T-cell (primary cell): ENCODE measurements around the gene NOXRED1. TPM values are rescaled to one million over a fixed set of nuclear protein-coding genes. Genes with fewer than 3 reads are reported as not detected.

ENCODE experiments used
- ATAC-seq, 4 experiments: fragments of 200-7000 bp in 3 of 4; fragments of 150-1000 bp in 1 of 4; cut with Tn5 transposase; replicated peaks in 1 of 4; 1 replicate in 3 of 4; 2 replicates in 1 of 4; pipeline ENCODE4 v1.10.0; 2021; ENCODE audit warnings: moderate library complexity in 3 of 4, mild to moderate bottlenecking in 2 of 4, moderate number of reproducible peaks in 1 of 4
- CTCF ChIA-PET, 2 donors: fragments of 300-600 bp; sonication (Branson Sonifier 250); formaldehyde crosslinking; loops; one replicate each; lab custom pipeline; 2022; ENCODE audit warnings: antibody characterized with exemption in 2 of 2; lab: Charles Lee
- POLR2A ChIA-PET, 2 donors: fragments of 300-600 bp; sonication (Branson Sonifier 250); formaldehyde crosslinking; loops; one replicate each; lab custom pipeline; 2022; ENCODE audit warnings: antibody characterized with exemption in 2 of 2; lab: Charles Lee
- DNase-seq, 35 experiments: peaks; one replicate each; pipeline versions ENCODE4 v3.0.0 to v3.0.0-alpha.2; 2013 to 2023
- H3K27ac ChIP-seq: one replicate; pipeline ENCODE4 v1.5.1; 2013; ENCODE audit warnings: low read length
- H3K27me3 ChIP-seq, 2 experiments: replicated peaks in 1 of 2; 1 replicate in 1 of 2; 2 replicates in 1 of 2; pipeline versions ENCODE4 v1.6.1 to v1.7.0; 2013; ENCODE audit warnings: low read length in 1 of 2, mixed read lengths in 1 of 2; ENCODE audit not compliant: control insufficient read depth in 2 of 2, insufficient read depth in 2 of 2; ENCODE audit errors: extremely low read depth in 1 of 2
- H3K36me3 ChIP-seq, 2 donors: 1 replicate in 1 of 2; 2 replicates in 1 of 2; pipeline versions ENCODE4 v1.6.1 to v1.7.0; 2013; ENCODE audit warnings: low read length in 1 of 2; ENCODE audit not compliant: control insufficient read depth in 2 of 2, insufficient read depth in 1 of 2; ENCODE audit errors: extremely low read depth in 1 of 2
- H3K4me1 ChIP-seq, 2 experiments: 1 replicate in 1 of 2; 2 replicates in 1 of 2; pipeline versions ENCODE4 v1.6.1 to v1.7.0; 2013; ENCODE audit warnings: low read length in 2 of 2, mixed read lengths in 1 of 2; ENCODE audit not compliant: insufficient read depth in 2 of 2, control insufficient read depth in 1 of 2; ENCODE audit errors: extremely low read depth in 1 of 2
- H3K4me3 ChIP-seq, 2 donors: 1 replicate in 1 of 2; 2 replicates in 1 of 2; pipeline versions ENCODE4 v1.5.1 to v1.7.0; 2013; ENCODE audit warnings: mild to moderate bottlenecking in 2 of 2, low read length in 1 of 2, moderate library complexity in 1 of 2; ENCODE audit not compliant: control insufficient read depth in 1 of 2; ENCODE audit errors: extremely low read depth in 1 of 2
- H3K9me3 ChIP-seq: 2 replicates; pipeline ENCODE4 v1.7.0; 2013
- H3K27ac Mint-ChIP-seq, 2 donors: one replicate each; pipeline ENCODE4 v1.8.0; 2020 to 2021; ENCODE audit warnings: mild to moderate bottlenecking in 2 of 2, mixed read lengths in 2 of 2
- H3K27me3 Mint-ChIP-seq, 2 donors: one replicate each; pipeline ENCODE4 v1.8.0; 2021 to 2022; ENCODE audit warnings: mixed read lengths in 2 of 2
- H3K36me3 Mint-ChIP-seq: one replicate; pipeline ENCODE4 v1.8.0; 2021; ENCODE audit warnings: mixed read lengths
- H3K4me1 Mint-ChIP-seq, 3 donors: one replicate each; pipeline ENCODE4 v1.8.0; 2020 to 2022; ENCODE audit warnings: mixed read lengths in 3 of 3, mild to moderate bottlenecking in 1 of 3
- H3K4me3 Mint-ChIP-seq, 3 donors: one replicate each; pipeline ENCODE4 v1.8.0; 2020 to 2022; ENCODE audit warnings: mild to moderate bottlenecking in 3 of 3, mixed read lengths in 3 of 3, moderate library complexity in 3 of 3
- H3K9me3 Mint-ChIP-seq, 3 donors: one replicate each; pipeline ENCODE4 v1.8.0; 2020 to 2022; ENCODE audit warnings: mixed read lengths in 3 of 3
- WGBS: methylation state at CpG from one replicate; pipeline ENCODE4 v1.1.5; 2013; ENCODE audit warnings: missing lambda C conversion rate; ENCODE audit not compliant: insufficient coverage; 5-methylcytosine and 5-hydroxymethylcytosine counted together
- total RNA-seq, 35 experiments: library from RNA in 6 of 35; stranded (reverse) in 6 of 35; fragments of 120-200 nt in 1 of 35; gene quantifications; one replicate each; pipeline versions ENCODE4 v1.2.1 to v1.2.4 and lab custom pipeline; 2013 to 2026

The NOXRED1 gene
- total RNA-seq (1 to 10 TPM in 3 of 5 donors, under 1 TPM in 2; 0.33 to 1.7 (median 1.2) TPM), total RNA-seq (lab: John Stamatoyannopoulos, UW) (0.22 to 3.8 (median 1.1) reads per million in 29 experiments)
- 0.46 TPM for total RNA-seq (2013)

GRCh38 chr14:77423423-77423822 is at the start of gene NOXRED1:
Gene NOXRED1 (minus strand): TSS chr14:77423523. CDS start chr14:77422889, 634 bp downstream.
- ATAC-seq (no peak), DNase-seq (no peak)
- H3K36me3 Mint-ChIP-seq: peaks cover 78% of the 10 kb centered on the region
- H3K4me1 Mint-ChIP-seq: no peaks in the 10 kb centered on the region
- Histone ChIP-seq H3K4me1 (no peaks in the 10 kb centered on the region), H3K27ac (no peak within 1 kb of the TSS), H3K9me3 (no peaks in the 10 kb centered on the region), H3K36me3 (peaks cover 12 to 61% of the 10 kb centered on the region in 2 donors), H3K4me3 (no peak within 1 kb of the TSS), H3K27me3 (no peaks in the 10 kb centered on the region)
- H3K27me3 Mint-ChIP-seq: no peaks in the 10 kb centered on the region
- H3K27ac Mint-ChIP-seq: no peak within 1 kb of the TSS
- 100% methylated on average over 1 of the region's 1 CpG for WGBS
- no peak within 1 kb of the TSS for H3K4me3 Mint-ChIP-seq
- ChIA-PET POLR2A (no interaction called here), CTCF (no interaction called here)
- peaks cover 7 to 19% (median 19%) of the 10 kb centered on the region in 3 donors for H3K9me3 Mint-ChIP-seq

DNA sequence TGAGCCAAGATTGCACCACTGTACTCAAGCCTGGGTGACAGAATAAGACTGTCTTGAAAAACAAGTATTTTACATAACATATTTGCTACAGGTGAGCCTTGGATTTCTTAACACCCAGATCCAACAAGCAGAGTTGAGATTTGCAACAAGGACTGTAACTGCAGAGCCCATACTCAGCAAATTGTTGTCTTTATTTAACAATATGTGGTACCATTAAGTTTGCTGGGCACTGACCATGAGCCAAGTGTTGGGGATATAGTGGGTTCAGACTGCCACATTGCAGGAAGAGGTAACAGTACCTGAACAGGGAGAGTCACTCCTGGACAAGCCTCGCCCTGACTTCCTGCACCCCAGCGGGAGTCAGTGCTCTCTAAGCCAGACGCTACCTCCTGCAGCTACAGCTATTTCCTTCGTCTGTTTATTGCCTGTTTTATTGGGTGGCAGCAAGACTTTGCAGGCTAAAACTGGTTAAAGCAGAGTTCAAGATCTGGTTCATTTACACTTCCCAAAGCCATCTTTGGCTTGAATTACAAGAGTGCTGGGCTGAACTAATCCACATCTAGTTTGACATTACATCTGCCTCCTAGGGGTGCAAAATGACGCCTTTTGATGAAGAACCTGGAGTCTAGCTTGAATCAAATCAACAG is 47.0 kb upstream of the NOXRED1 start:
- Mint-ChIP-seq H3K4me3 (no peak overlapping the region), H3K27me3 (no peaks in the 10 kb centered on the region), H3K36me3 (peaks cover 28% of the 10 kb centered on the region), H3K4me1 (no peaks in the 10 kb centered on the region), H3K9me3 (no peaks in the 10 kb centered on the region), H3K27ac (no peak overlapping the region)
- ChIA-PET POLR2A (no interaction called here), CTCF (no interaction called here)
- DNase-seq (no peak), ATAC-seq (no peak)
- Histone ChIP-seq H3K4me1 (no peaks in the 10 kb centered on the region), H3K9me3 (no peaks in the 10 kb centered on the region), H3K36me3 (peaks cover 14 to 40% of the 10 kb centered on the region in 2 donors), H3K27ac (no peak overlapping the region), H3K4me3 (no peak overlapping the region), H3K27me3 (peaks cover 0 to 5% of the 10 kb centered on the region in 2 experiments)
- WGBS: 85% methylated on average over 4 of the region's 5 CpGs

DNA sequence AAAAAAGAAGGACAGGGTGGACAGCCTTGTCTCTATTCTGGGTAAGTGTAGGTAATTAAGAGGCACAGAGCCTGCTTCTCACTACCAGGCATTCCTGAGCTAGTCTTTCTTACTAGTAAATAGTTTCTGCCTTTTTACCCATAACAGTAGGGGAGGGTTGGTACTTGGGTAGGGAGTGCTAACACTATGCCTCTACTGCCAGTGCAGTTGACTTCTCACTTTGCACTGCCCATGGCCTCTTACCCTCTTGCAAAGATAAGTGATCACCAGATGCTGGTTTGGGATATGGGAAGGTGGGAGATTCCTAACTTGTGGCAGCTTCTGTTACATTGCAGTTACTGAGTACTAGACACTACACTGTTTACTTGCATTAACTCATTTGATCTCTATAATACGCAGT is 46.2 kb upstream of the NOXRED1 start:
- ChIA-PET CTCF (interaction anchor here in 1 of 2 donors (1.5 kb wide), 1 partner anchor 11 kb away, joined by 3 read pairs; the partner anchor contains the start of gene AHSA1), POLR2A (no interaction called here)
- peaks cover 36% of the 10 kb centered on the region for H3K36me3 Mint-ChIP-seq

GRCh38 chr14:77469067-77469505 is 45.8 kb upstream of the NOXRED1 start:
- H3K36me3 ChIP-seq: peaks cover 14 to 52% of the 10 kb centered on the region in 2 donors
- H3K4me3 Mint-ChIP-seq: no peak overlapping the region
- no peaks in the 10 kb centered on the region for H3K9me3 Mint-ChIP-seq
- ATAC-seq (no peak), DNase-seq (no peak)
- no peaks in the 10 kb centered on the region for H3K9me3 ChIP-seq
- H3K36me3 Mint-ChIP-seq: peaks cover 39% of the 10 kb centered on the region
- H3K27me3 Mint-ChIP-seq: no peaks in the 10 kb centered on the region
- no peaks in the 10 kb centered on the region for H3K4me1 Mint-ChIP-seq
- no peaks in the 10 kb centered on the region for H3K27me3 ChIP-seq
- POLR2A ChIA-PET: no interaction called here
- no peak overlapping the region for H3K4me3 ChIP-seq
- WGBS: 98% methylated on average over 9 of the region's 14 CpGs
- no peak overlapping the region for H3K27ac Mint-ChIP-seq
- no peak overlapping the region for H3K27ac ChIP-seq
- CTCF ChIA-PET: interaction anchor here in 1 of 2 donors (0.7 to 1.5 kb wide), 2 partner anchors 11 to 201 kb away, joined by 3 read pairs; partner anchors contain the start of gene AHSA1
- H3K4me1 ChIP-seq: no peaks in the 10 kb centered on the region

More for the DNA sequence above, 46.2 kb upstream of the NOXRED1 start:
- H3K27me3 ChIP-seq: peaks cover 0 to 2% of the 10 kb centered on the region in 2 experiments
- H3K27ac ChIP-seq: no peak overlapping the region
- H3K4me3 ChIP-seq: no peak overlapping the region
- H3K9me3 Mint-ChIP-seq: no peaks in the 10 kb centered on the region
- H3K27me3 Mint-ChIP-seq: no peaks in the 10 kb centered on the region
- DNase-seq (no peak), ATAC-seq (no peak)
- H3K36me3 ChIP-seq: peaks cover 14 to 48% of the 10 kb centered on the region in 2 donors
- no CpG with 5 or more reads among the region's 1 CpG for WGBS
- no peak overlapping the region for H3K27ac Mint-ChIP-seq
- H3K4me3 Mint-ChIP-seq: no peak overlapping the region
- no peaks in the 10 kb centered on the region for H3K9me3 ChIP-seq
- no peaks in the 10 kb centered on the region for H3K4me1 Mint-ChIP-seq
- H3K4me1 ChIP-seq: no peaks in the 10 kb centered on the region

GRCh38 chr14:77467801-77468200 is 44.5 kb upstream of the NOXRED1 start:
- POLR2A ChIA-PET: interaction anchor here (0.6 kb wide), 2 partner anchors 137 to 178 kb away, joined by 3 to 11 read pairs; no protein-coding TSS in a partner anchor
- WGBS: 96% methylated on average over 4 of the region's 5 CpGs
- peaks cover 17 to 64% of the 10 kb centered on the region in 2 donors for H3K36me3 ChIP-seq

DNA sequence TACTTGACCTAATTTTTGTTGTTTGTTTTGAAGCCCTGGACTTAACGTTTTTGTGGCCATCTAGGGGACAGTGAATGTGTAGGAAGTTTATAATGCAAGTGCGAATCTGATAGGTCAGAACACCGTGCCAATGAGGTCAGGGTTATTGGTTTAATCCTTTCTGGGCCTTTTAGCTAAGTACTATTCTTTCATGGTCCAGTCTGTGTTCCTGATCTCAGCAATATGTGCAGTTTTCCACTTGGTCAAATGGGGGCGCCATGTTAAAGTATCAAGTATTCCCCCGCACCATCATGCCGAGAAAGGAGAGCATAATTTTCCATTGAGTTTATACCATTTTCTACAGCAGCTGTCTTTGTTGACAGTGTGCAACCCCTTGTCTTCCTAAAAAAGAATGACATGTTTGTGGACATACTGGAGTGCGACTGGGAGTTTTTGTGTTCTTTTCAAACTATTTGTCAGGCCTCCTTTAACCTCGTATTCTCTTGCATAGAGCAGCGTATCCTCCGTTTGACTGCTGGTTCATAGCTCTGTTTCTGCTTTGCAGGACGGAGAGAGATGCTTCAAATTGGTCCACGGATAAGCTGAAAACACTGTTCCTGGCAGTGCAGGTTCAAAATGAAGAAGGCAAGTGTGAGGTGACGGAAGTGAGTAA is 35.9 kb upstream of the NOXRED1 start:
- ChIA-PET CTCF (interaction anchor here (0.6 to 1.3 kb wide), 7 partner anchors 76 to 360 kb away, joined by 3 to 8 read pairs (median 3); partner anchors contain the start of genes SAMD15 (in 1 of the 2) and TMED8 (in 1 of the 2)), POLR2A (interaction anchor here (0.8 to 1.9 kb wide), 4 partner anchors 13 to 268 kb away, joined by 3 to 9 read pairs (median 4); partner anchors contain the start of genes GSTZ1 (in 1 of the 2), SAMD15 (in 1 of the 2) and TMED8 (in 1 of the 2))
- H3K9me3 ChIP-seq: no peaks in the 10 kb centered on the region

More at GRCh38 chr14:77467801-77468200, 44.5 kb upstream of the NOXRED1 start:
- H3K27ac Mint-ChIP-seq: no peak overlapping the region
- H3K27me3 Mint-ChIP-seq: no peaks in the 10 kb centered on the region
- no peak overlapping the region for H3K4me3 Mint-ChIP-seq
- Histone ChIP-seq H3K27ac (no peak overlapping the region), H3K4me1 (no peaks in the 10 kb centered on the region), H3K4me3 (no peak overlapping the region), H3K27me3 (no peaks in the 10 kb centered on the region), H3K9me3 (no peaks in the 10 kb centered on the region)
- peaks cover 46% of the 10 kb centered on the region for H3K36me3 Mint-ChIP-seq
- no peak for ATAC-seq
- CTCF ChIA-PET: no interaction called here
- no peaks in the 10 kb centered on the region for H3K9me3 Mint-ChIP-seq
- no peak for DNase-seq
- H3K4me1 Mint-ChIP-seq: no peaks in the 10 kb centered on the region

More for the DNA sequence above, 35.9 kb upstream of the NOXRED1 start:
- Mint-ChIP-seq H3K9me3 (no peaks in the 10 kb centered on the region), H3K27me3 (no peaks in the 10 kb centered on the region), H3K27ac (peak overlapping the region; percentile 100), H3K4me3 (peak overlapping the region; percentile 92 to 100 (median 100)), H3K36me3 (peaks cover 40% of the 10 kb centered on the region), H3K4me1 (peaks cover 36 to 43% (median 43%) of the 10 kb centered on the region in 3 donors)
- DNase-seq (peak in 31 of 35 experiments; percentile 14 to 77 (median 47)), ATAC-seq (no peak)
- peaks cover 0 to 3% of the 10 kb centered on the region in 2 experiments for H3K27me3 ChIP-seq
- 74% methylated on average over 7 of the region's 13 CpGs for WGBS
- no peak overlapping the region for H3K27ac ChIP-seq
- H3K36me3 ChIP-seq: peaks cover 12 to 44% of the 10 kb centered on the region in 2 donors
- H3K4me3 ChIP-seq: peak overlapping the region; percentile 89 to 98
- H3K4me1 ChIP-seq: peaks cover 13 to 21% of the 10 kb centered on the region in 2 experiments
